ENCODE measurements around the gene IDH1.
"Not testable (repeated sequence)": the region's sequence is repeated elsewhere in the genome, so short reads cannot be mapped to it uniquely, and the experiment has no call there.

Gene IDH1

GRCh38 chr2:208254871-208255556 is at the start of gene IDH1:
Gene IDH1 (minus strand): TSS chr2:208255071. CDS start chr2:208251551, 3,520 bp downstream.
- DNase-seq: peak; percentile 90

- DNase-seq: no peak
Measured at GRCh38 chr2:208304157-208304556, 49.3 kb upstream of the IDH1 start.

- DNase-seq: no peak
Measured at GRCh38 chr2:208300847-208301618, 46.2 kb upstream of the IDH1 start.

GRCh38 chr2:208297961-208298360 is 43.1 kb upstream of the IDH1 start:
- DNase-seq: no peak

- DNase-seq: no peak
Measured at GRCh38 chr2:208296610-208297009, 41.7 kb upstream of the IDH1 start.

GRCh38 chr2:208295834-208296233 is 41.0 kb upstream of the IDH1 start:
- DNase-seq: no peak

GRCh38 chr2:208294482-208295024 is 39.7 kb upstream of the IDH1 start:
- no peak for DNase-seq

- no peak for DNase-seq
Measured at GRCh38 chr2:208285853-208286252, 31.0 kb upstream of the IDH1 start.

- no peak for DNase-seq
Measured at GRCh38 chr2:208280933-208281332, 26.1 kb upstream of the IDH1 start.

- no peak for DNase-seq
Measured at GRCh38 chr2:208280234-208280633, 25.4 kb upstream of the IDH1 start.

- DNase-seq: no peak
Measured at GRCh38 chr2:208279236-208279635, 24.4 kb upstream of the IDH1 start.

- no peak for DNase-seq
Measured at GRCh38 chr2:208278549-208278948, 23.7 kb upstream of the IDH1 start.

GRCh38 chr2:208274748-208275147 is 19.9 kb upstream of the IDH1 start:
- no peak for DNase-seq

- no peak for DNase-seq
Measured at GRCh38 chr2:208269091-208269490, 14.2 kb upstream of the IDH1 start.

- no peak for DNase-seq
Measured at GRCh38 chr2:208268156-208268952, 13.5 kb upstream of the IDH1 start.

GRCh38 chr2:208267526-208267925 is 12.7 kb upstream of the IDH1 start:
- DNase-seq: not testable (repeated sequence)

GRCh38 chr2:208266936-208267335 is 12.1 kb upstream of the IDH1 start:
- no peak for DNase-seq

- DNase-seq: no peak
Measured at GRCh38 chr2:208266553-208266893, 11.7 kb upstream of the IDH1 start.

GRCh38 chr2:208265801-208266552 is 11.1 kb upstream of the IDH1 start, which contains the start of gene PIKFYVE:
Gene PIKFYVE (plus strand): TSS chr2:208266255. CDS start chr2:208271520, 5,265 bp downstream.
- DNase-seq: peak; percentile 95

GRCh38 chr2:208265371-208265800 is 10.5 kb upstream of the IDH1 start:
- DNase-seq: peak; percentile 19

- not testable (repeated sequence) for DNase-seq
Measured at GRCh38 chr2:208256849-208257813, 2.3 kb upstream of the IDH1 start.

All from NCI-H146 (cell line).